SKM-1 treated with dmso at 0.1 percent for 144 hours (cell line): Measurements from ENCODE around the gene MYO16.
A peak's percentile ranks its signal among the peaks of the same experiment; 100 is the strongest.

Experiments used
- DNase-seq: peaks from one replicate; lab custom pipeline; 2025; ENCODE audit not compliant: unreplicated experiment; lab: John Stamatoyannopoulos, UW

MYO16 gene

DNA sequence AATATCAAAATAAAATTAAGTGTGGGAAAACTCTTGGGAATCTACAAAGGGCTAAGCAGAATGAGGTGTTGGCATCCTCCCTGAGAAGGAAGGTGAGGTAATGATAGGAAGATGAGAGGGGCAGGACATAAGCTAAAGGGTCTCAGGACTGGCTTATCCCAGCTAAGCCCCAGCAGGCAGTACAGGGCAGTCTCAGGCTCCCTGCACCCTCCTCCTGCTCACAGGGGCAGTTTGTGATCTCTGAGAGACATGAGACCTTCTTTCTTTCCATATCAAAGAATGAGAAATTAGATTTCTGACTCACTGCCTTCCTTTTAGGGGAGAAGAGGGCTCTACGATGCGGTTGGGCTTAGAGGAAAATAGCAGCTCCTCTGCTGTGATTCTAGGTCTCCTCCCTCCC, 586.0 kb downstream of the MYO16 start:
- no peak for DNase-seq

DNA sequence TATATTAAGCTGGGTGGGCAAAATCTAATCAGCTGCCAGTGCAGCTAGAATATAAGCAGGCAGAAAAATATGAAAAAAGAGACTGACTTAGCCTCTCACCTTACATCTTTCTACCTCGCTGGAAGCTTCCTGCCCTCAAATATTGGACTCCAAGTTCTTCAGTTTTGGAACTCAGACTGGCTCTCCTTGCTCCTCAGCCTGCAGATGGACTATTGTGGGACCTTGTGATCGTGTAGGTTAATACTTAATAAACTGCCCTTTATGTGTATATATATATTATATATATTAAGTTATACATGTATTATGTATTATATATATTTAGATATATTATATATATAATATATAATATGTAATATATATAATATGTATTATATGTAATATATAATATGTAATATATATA, 588.1 kb downstream of the MYO16 start:
- peak; percentile 20 for DNase-seq

DNA sequence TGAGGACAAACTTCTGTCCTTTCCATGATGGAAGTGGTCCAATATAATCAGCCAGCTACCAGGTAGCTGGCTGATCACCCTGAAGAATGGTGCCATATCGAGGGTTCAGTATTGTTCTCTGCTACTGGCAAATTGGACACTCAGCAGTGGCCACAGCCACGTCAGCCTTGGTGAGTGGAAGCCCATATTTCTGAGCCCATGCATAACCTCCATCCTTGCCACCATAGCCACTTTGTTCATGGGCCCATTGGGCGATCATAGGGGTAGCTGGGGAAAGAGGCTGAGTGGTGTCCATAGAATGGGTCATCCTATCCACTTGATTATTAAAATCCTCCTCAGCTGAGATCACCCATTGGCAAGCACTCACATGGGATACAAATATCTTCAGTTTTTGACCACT, 591.2 kb downstream of the MYO16 start:
- no peak for DNase-seq

DNA sequence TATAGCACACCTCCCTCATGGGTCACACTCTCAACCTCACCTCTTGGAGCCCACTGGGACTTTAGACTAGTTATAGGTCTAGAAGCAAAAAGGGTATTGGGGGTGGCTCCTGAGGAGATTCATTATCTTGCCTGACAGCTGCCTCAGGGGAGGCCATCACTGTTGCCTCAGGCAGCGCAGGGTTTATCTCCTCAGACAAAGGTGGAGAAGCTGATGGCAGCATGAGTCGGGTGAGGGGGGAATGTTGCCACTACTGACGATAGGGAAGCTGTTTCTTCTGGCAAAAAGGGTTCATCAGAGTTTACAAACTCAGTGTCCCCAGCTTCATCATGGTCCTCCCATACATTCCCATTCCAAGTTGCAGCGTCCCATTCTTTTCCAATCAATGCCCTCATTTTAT, 594.6 kb downstream of the MYO16 start:
- DNase-seq: no peak

DNA sequence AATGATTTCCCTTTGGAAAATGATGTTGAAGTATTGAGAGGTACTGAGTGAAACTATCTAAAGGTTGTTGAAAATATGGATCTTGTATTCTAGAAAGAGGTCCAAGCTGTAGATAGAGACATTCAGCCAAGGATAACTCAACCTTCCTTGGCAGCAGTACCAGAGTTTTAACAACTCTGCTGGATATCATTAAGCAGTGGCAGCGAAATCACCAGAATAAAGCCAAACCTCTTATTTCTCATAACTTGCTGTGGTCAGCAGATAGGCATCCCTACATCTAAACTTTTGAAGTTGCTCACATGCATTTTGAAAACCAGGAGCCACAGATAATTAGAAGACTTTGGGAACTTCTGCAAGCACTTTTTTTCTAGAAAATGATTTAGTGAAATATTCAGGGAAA, 597.2 kb downstream of the MYO16 start:
- DNase-seq: no peak

DNA sequence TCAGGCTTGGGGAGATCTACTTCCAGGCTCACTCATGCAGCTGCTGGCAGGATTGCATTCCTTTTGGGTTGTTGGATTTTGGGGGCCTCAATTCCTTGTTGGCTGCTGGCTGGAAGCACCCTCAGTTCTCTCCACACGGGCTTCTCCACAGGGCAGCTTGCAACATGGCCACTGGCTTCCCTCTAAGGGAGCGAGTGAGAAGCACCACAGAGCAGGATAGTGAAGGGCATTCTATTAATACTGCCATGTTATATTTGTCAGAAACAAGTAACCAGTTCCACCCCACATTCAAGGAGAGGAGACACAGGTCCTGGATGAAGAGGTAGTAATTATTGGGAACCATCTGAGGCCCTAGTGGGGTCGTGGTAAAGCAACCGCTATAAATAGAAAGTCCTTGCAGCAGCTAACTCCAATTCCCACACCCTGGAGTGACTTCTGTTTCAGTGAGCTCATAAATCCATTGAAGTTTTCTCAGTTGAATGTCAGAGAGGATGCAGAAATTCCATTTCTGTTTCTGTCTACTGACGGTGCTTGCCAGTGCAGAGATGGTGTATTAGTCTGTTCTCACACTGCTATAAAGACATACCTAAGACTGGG, 598.0 kb downstream of the MYO16 start:
- DNase-seq: no peak

DNA sequence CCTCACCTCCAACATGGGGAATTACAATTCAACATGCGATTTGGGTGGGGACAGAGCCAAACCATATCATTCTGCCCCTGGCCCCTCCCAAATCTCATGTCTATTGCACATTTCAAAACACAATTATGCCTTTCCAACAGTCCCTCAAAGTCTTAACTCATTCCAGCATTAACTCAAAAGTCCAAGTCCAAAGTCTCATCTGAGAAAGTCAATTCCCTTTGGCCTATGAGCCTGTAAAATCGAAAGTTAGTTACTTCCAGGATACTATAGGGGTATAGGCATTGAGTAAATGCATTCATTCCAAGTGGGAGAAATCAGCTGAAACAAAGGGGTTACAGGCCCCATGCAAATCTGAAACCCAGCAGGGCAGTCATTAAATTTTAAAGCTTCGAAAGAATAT, 598.8 kb downstream of the MYO16 start:
- no peak for DNase-seq

DNA sequence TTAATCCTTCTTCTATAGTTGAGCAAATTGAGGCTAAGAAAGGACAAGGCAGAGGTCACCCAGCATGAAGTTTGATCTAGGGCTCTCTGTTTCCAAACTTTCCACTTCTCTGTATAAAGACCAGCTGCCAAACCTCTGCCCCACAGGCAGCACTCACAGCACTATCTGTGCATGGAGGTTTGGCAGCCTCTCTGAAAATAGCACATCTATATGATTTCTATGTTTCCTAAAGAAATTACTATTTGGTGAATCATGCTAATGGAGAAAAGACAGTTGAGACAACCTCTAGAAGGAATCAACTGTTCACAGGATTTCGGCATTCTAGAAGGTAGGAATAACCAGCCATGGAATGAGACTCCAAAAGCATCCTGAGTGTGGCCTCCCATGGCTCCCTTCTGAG, 602.5 kb downstream of the MYO16 start:
- DNase-seq: no peak

DNA sequence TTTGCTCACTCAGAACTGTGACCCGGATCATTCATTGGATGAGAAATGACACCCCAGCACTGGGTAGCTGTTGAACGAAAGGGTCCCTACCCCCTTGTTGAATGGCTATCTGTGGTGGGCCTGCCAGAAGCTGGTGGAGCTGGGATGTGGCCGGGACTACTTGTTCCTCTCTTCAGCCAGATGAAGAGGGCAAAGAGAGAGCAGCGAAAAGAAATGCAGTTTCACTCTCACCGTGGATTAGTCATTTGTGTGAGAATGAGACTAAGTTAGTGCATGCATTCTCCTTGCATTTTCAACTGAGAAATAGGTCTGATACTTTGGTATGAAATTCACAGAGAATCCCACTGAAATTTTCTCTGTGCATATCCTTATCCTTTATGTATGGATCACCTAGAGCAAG, 603.9 kb downstream of the MYO16 start:
- no peak for DNase-seq

DNA sequence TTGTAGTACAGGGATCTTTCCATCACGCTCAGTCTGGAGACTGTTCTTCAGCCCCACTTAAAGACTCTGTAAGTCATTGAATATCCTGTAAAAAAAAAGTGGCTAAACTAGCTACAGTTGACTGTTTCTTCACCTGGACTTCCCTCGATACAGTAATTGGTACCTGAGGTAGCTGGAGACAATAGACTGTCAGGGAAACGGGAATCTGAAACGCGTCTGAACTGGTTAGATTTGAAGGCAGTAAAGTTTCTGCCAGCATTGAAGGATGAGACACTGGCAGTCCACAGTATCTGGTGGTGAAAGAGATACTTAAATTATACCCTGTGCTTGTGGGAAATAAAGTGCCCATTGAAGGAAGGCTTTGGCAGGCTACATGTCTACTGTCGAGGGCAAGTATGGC, 606.5 kb downstream of the MYO16 start:
- no peak for DNase-seq

DNA sequence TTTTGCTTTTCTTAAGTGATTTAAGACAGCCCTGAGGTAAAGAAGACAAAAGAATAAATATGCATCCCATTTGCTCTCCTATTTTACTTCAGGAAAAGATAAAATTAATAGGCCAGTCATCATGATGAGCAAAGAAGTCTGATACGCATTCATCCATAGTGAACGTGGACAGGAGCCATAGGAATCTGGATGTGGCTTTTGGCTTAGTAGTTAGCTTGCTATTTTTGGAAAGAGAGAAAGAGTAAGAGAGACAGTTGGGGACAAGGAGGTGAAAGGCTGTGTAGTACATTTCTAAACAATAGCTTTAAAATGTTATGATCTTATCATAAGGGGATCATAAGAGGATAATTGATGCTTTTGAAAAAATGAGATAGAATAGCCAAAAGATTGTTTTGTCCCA, 611.7 kb downstream of the MYO16 start:
- DNase-seq: no peak

DNA sequence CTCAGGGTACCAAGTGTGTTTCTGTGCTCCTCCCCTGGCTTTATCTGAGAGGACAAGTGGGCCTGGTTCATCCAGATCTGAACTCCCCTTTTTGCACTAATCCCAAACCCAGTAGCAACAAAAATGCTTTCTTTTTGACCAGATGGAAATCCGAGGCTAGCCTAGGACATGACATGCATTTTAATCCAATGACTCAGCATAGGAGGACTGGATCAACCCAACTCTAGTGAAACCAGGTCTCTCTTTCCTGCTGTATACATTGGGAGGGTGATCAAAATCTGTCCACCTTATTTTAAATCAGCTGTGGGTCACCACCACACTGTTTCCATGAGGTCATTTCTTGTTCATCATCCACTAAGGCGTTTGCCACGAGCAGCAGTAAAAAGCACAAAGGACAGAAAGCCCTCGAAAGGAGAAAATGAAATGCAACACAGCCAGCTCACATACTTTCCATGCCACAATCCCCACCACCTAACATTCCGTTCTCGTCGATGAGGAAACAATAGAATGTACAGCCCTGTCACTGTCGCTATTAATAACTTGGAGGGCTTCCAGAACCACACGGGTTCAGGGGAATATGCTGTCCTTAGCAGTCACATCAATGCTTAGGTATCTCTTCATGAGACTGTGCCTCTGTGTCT, 614.0 kb downstream of the MYO16 start:
- DNase-seq: no peak

DNA sequence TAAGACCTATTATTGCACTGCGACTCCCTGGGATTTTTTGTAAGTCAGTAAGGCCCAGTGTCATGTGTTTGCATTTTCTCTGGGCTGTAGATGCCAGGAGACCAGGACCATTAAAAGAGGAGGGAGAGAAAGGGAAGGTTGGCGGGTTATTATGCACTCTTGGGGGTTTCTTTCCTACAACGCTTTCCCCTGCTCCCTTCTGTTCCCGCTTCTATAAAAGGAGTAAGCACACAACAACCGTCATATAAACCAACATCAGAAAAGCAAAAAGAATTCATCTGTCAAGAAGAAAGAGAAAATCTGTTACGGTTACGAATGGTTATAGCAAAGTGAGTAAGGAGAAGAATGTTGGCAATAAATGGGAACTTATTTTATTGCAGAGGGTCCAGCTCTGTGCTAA, 615.2 kb downstream of the MYO16 start:
- no peak for DNase-seq

DNA sequence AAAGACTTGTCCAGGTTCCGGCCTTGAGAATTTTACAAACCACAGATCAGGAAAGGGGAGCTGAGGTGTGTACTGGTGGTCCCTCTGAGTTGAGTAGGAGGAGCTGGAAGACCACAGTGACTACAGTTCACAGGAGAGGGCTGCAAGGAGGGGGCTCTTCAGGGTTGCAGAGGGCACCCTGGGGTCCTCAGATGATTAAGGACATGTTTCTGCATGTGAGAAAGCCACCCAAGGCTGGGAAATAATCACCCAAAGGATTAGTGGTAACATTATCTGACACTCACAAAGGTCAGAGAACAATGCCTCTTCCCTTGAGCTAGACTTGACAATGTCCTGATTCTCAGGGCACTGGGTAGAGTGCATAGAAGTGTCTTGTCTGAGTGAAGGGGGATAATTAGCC, 616.6 kb downstream of the MYO16 start:
- DNase-seq: no peak

DNA sequence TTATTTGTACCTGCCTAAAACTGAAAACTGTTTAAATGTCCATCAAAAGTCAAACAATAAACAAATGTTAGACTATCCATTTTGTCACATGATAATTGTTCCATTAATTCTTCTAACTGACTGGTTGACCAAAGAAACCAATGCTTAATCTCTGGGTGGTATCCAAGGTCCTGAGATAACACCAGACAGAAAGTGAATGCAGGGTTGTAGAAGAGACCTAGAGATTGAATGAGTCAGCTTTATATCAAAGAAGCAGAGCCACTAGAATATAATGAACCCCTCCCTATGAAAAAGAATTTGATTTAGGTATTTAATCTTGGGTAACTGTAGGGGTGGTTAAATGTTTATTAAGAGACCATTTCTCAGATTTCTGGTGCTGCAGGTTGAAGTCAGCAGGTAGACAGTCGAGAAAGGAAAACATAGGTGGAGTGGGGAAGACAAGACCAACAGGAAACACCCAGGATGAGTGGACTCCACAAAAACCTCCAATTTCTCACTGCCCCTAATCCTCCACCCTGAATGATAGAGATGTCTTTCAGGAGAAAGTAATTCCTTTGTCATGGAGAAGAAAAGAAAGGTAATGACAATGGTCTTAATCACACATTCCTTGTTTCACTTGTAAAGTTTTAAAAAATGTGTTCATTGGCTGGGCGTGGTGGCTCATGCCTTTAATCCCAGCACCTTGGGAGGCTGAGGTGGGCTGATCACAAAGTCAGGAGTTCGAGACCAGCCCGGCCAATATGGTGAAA, 620.5 kb downstream of the MYO16 start:
- no peak for DNase-seq

DNA sequence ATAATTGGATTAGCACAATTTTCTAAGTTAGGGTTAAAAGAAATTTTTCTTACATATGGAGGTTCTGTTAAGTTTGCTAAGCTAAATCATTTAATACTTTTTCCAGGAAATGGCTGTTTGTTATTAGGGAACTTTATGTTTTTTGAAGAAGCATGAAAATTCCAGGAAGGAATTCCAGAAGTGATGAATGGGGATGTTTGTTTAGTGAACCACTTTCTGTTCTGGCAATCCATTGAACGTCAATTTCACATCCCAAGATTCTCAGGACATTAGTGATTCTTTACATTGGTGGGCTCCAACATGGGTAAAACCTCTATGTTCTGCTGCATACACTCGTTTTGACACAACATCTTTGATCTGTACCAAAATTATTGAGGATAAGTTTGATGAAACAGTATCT, 622.5 kb downstream of the MYO16 start:
- DNase-seq: no peak

DNA sequence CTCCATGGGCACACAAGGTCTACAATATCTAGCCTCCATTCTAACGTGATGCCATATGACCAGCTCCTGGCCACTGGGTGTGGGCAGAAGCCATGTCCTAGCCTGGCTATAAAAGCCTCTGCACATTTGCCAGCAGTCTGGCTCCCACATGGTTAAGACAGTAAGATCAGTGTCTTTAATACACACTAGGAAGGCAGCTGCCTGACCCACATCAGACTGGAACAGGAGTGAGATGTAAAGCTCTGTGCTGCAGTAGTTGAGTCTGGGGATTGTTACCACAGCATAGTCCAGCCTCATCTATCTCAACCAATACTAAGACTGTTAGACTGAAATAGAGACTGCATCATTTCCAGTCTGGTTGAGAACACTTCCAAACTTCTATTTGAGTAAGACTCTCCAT, 623.9 kb downstream of the MYO16 start:
- no peak for DNase-seq

DNA sequence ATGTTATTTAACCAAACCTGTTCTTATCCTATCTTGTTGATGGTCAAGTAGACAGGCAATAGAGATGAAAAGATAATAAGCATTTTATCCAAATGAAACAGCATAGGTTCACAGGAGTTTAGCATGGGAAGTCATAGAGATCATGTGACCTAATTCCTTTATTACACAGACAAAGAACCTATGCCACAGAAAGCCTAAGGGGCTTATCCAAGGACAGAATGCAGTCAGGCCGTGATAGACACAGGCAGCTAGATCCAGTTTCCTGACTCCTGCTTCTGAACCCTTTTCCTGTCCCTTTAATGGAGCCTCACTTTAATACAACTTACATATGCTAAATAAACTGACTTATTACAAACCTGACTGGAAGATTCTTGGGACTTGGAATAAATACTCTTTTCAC, 624.9 kb downstream of the MYO16 start:
- no peak for DNase-seq

DNA sequence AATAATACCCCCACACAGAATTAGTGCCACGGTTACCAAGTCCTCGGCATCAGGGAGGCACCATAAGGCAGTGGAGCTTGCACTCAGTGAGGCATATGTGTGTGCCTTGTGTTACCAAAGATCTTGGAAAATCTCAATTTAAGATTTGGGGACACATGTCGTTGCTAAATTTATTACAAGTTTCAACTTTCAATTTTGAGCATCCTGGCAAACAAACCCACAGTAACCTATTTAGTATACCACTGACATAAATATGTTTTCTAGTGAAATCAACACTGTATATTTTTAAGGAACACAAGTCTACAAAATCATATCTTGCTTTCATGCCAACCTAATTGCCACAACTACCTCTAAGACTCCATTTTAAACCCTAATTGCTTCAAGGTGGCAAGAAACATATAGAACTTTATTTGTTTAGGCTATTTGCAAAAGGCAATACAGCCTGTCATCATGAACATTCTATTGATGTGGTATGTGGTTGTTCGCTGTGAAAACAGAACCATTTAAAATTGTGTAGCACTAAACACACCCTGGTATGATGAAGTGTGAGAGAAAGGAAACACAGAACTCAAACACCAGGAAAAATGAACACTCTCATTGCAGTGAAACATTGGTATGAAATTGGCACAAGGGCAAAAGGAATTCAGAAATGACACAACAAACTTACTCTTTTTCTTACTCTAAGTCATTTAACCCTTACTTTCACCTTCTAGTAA, 625.9 kb downstream of the MYO16 start:
- DNase-seq: no peak

DNA sequence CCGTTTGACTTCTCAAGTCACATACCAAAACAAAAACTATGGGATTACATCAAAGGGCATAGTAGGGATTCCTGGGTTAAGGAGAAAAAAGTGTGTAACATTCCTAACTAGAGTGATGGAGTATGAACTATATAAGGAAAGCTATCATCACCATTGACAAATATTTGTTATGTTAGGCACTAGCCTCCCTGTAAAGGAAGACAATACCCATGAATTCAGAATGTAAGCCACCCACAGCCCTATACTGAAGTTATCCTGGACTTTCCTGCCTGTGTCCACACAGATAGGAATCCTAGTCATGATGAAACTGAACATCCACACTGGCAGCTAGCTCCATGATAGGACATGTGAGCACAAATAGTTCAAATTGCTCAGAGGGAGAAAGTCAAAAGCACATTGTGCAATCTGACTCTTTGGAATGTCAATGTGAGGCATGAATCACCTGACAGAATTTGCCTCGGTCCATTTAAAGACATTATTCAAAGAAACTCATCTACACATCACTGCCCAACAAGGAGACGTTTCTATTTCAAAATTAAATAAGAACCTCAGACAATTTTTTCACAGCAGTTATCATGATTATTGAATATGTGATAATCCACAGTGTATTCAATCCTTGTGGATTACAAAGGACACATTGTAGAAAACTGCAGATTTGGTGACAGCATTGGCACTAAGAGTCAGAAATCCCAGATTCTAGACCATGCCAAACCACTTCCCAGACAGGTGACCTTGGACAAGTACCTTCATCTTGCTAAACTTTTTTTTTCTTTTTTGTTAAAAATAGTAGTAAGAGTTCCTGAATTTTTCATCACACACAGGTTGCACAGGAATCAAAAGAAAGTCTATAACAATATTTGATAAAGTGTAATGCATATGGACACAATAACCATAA, 627.7 kb downstream of the MYO16 start:
- DNase-seq: no peak
